Measurements from ENCODE around the gene RNASEH2B. TPM values are rescaled to one million over a fixed set of nuclear protein-coding genes. Genes with fewer than 3 reads are reported as not detected.

Gene RNASEH2B
- total and polyA plus RNA-seq, 2 of the 13 experiments (the other 11 are each of a cell fraction or from before 2014, with no cell fraction given) = 17.2 to 55.4 TPM

GRCh38 chr13:50909605-50910484 lies at the start of gene RNASEH2B (continued):
- TF ChIP-seq ZSCAN12 (CRISPR knock-in tag; IDR thresholded peaks at IDR 0.05) (peak; percentile 82; the same call in 1 of the 2 replicates), SKI (IDR thresholded peaks at IDR 0.05; ENCODE audit: partially characterized antibody) (peak; percentile 15), ZNF3 (CRISPR knock-in tag; IDR thresholded peaks at IDR 0.05) (no peak; the same call in 1 of the 2 replicates), HDAC1 (CRISPR knock-in tag; IDR thresholded peaks at IDR 0.05) (peak; percentile 88), SIN3B (IDR thresholded peaks at IDR 0.05; ENCODE audit: low read length) (peak; percentile 25; the same call in 1 of the 2 replicates), HDAC2 (CRISPR knock-in tag; IDR thresholded peaks at IDR 0.05) (0 out of 2 replicates have a peak, but pooled peaks have one; percentile 6), ZNF180 (CRISPR knock-in tag; IDR thresholded peaks at IDR 0.05; ENCODE audit: borderline replicate concordance, low read depth) (no peak), ZNF781 (CRISPR knock-in tag; IDR thresholded peaks at IDR 0.05; ENCODE audit: borderline replicate concordance, not compliant biosample characterization) (no peak), SRY (CRISPR knock-in tag; IDR thresholded peaks at IDR 0.05) (peak; percentile 64), ZBTB8A (CRISPR knock-in tag; IDR thresholded peaks at IDR 0.05; ENCODE audit: borderline replicate concordance, low read depth) (no peak), ZNF773 (CRISPR knock-in tag; IDR thresholded peaks at IDR 0.05; ENCODE audit: borderline replicate concordance) (no peak), FOXJ3 (CRISPR knock-in tag; IDR thresholded peaks at IDR 0.05; ENCODE audit: borderline replicate concordance) (no peak), ATRX (CRISPR knock-in tag; IDR thresholded peaks at IDR 0.05; ENCODE audit: borderline replicate concordance) (no peak), SP4 (CRISPR knock-in tag; IDR thresholded peaks at IDR 0.05) (peak; percentile 43; the same call in 1 of the 2 replicates), ISX (CRISPR knock-in tag; conservative IDR thresholded peaks at IDR 0.05) (no peak; the same call in 1 of the 2 replicates), ZNF616 (CRISPR knock-in tag; IDR thresholded peaks at IDR 0.05; ENCODE audit: low read depth) (no peak), NFYB (CRISPR knock-in tag; IDR thresholded peaks at IDR 0.05) (peak; percentile 40; the same call in 1 of the 2 replicates), NFE2L1 (CRISPR knock-in tag; IDR thresholded peaks at IDR 0.05; ENCODE audit: borderline replicate concordance) (peak; percentile 54; the same call in 1 of the 2 replicates), ZNF562 (CRISPR knock-in tag; IDR thresholded peaks at IDR 0.05; ENCODE audit: borderline replicate concordance) (no peak), ZBTB26 (CRISPR knock-in tag; IDR thresholded peaks at IDR 0.05; ENCODE audit: borderline replicate concordance) (no peak), TCF7L2 (IDR thresholded peaks at IDR 0.05; ENCODE audit: low read depth, low read length) (no peak), CENPT (CRISPR knock-in tag; IDR thresholded peaks at IDR 0.05; ENCODE audit: low read depth) (no peak), NR2C2 (CRISPR knock-in tag; IDR thresholded peaks at IDR 0.05; ENCODE audit: borderline replicate concordance) (peak; percentile 54; the same call in 1 of the 2 replicates)
- TF ChIP-seq, protein P1, sequence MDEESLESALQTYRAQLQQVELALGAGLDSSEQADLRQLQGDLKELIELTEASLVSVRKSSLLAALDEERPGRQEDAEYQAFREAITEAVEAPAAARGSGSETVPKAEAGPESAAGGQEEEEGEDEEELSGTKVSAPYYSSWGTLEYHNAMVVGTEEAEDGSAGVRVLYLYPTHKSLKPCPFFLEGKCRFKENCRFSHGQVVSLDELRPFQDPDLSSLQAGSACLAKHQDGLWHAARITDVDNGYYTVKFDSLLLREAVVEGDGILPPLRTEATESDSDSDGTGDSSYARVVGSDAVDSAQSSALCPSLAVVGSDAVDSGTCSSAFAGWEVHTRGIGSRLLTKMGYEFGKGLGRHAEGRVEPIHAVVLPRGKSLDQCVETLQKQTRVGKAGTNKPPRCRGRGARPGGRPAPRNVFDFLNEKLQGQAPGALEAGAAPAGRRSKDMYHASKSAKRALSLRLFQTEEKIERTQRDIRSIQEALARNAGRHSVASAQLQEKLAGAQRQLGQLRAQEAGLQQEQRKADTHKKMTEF (CRISPR knock-in tag; IDR thresholded peaks at IDR 0.05) = peak; percentile 69; the same call in 1 of the 2 replicates
- TF ChIP-seq, protein P2, sequence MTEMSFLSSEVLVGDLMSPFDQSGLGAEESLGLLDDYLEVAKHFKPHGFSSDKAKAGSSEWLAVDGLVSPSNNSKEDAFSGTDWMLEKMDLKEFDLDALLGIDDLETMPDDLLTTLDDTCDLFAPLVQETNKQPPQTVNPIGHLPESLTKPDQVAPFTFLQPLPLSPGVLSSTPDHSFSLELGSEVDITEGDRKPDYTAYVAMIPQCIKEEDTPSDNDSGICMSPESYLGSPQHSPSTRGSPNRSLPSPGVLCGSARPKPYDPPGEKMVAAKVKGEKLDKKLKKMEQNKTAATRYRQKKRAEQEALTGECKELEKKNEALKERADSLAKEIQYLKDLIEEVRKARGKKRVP (CRISPR knock-in tag; IDR thresholded peaks at IDR 0.05) = peak in 1 of 2 experiments; percentile 25; a peak in 1 of 4 replicates
- TF ChIP-seq, protein P3, sequence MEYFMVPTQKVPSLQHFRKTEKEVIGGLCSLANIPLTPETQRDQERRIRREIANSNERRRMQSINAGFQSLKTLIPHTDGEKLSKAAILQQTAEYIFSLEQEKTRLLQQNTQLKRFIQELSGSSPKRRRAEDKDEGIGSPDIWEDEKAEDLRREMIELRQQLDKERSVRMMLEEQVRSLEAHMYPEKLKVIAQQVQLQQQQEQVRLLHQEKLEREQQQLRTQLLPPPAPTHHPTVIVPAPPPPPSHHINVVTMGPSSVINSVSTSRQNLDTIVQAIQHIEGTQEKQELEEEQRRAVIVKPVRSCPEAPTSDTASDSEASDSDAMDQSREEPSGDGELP (IDR thresholded peaks at IDR 0.05; ENCODE audit: borderline replicate concordance, low read depth) = 0 out of 2 replicates have a peak, but pooled peaks have one; percentile 16
